Chondrocyte (in vitro differentiated cells): ENCODE data around the gene TAF1L. TPM values are rescaled to one million over a fixed set of nuclear protein-coding genes. Genes with fewer than 3 reads are reported as not detected.

Experiments
- DNase-seq: peaks from one replicate; pipeline ENCODE4 v3.0.0; 2021; ENCODE audit warnings: mixed read lengths, low spot score
- H3K27ac Mint-ChIP-seq: one replicate; pipeline ENCODE4 v1.8.0; 2021; ENCODE audit warnings: mild to moderate bottlenecking, moderate library complexity, mixed read lengths; ENCODE audit not compliant: unreplicated experiment
- H3K27me3 Mint-ChIP-seq: 2 replicates; pipeline ENCODE4 v1.8.0; 2021; ENCODE audit warnings: low read depth, mixed read lengths
- H3K36me3 Mint-ChIP-seq: 2 replicates; pipeline ENCODE4 v1.8.0; 2021; ENCODE audit warnings: low read depth, mixed read lengths
- H3K4me1 Mint-ChIP-seq: 2 replicates; pipeline ENCODE4 v1.8.0; 2021; ENCODE audit warnings: low read depth, mild to moderate bottlenecking, mixed read lengths
- H3K4me3 Mint-ChIP-seq: one replicate; pipeline ENCODE4 v1.8.0; 2021; ENCODE audit warnings: mild to moderate bottlenecking, moderate library complexity, mixed read lengths; ENCODE audit not compliant: unreplicated experiment
- H3K9me3 Mint-ChIP-seq: 2 replicates; pipeline ENCODE4 v1.8.0; 2021; ENCODE audit warnings: low read depth, mixed read lengths
- total RNA-seq: library from RNA; stranded (reverse); gene quantifications from 3 replicates; pipeline ENCODE4 v1.2.1, GENCODE V29; 2021
- TF ChIP-seq, protein P1 (sequence below): fragments of 200-600 bp; sonication (generic); IDR thresholded peaks from 2 replicates; pipeline ENCODE4 v1.5.0; 2021; ENCODE audit warnings: antibody characterized with exemption, mild to moderate bottlenecking, moderate library complexity

The TAF1L gene
- total RNA-seq, 1 donor from 2014 or later = 0.02 TPM

- H3K4me3 Mint-ChIP-seq = no peak overlapping the region
Measured at GRCh38 chr9:32631991-32632390, 3.5 kb downstream of the TAF1L start.

GRCh38 chr9:32627394-32627954, 8.0 kb downstream of the TAF1L start:
- H3K27me3 Mint-ChIP-seq = peaks cover 8% of the 10 kb centered on the region
- TF ChIP-seq, protein P1, sequence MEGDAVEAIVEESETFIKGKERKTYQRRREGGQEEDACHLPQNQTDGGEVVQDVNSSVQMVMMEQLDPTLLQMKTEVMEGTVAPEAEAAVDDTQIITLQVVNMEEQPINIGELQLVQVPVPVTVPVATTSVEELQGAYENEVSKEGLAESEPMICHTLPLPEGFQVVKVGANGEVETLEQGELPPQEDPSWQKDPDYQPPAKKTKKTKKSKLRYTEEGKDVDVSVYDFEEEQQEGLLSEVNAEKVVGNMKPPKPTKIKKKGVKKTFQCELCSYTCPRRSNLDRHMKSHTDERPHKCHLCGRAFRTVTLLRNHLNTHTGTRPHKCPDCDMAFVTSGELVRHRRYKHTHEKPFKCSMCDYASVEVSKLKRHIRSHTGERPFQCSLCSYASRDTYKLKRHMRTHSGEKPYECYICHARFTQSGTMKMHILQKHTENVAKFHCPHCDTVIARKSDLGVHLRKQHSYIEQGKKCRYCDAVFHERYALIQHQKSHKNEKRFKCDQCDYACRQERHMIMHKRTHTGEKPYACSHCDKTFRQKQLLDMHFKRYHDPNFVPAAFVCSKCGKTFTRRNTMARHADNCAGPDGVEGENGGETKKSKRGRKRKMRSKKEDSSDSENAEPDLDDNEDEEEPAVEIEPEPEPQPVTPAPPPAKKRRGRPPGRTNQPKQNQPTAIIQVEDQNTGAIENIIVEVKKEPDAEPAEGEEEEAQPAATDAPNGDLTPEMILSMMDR = no peak
- no peak overlapping the region for H3K4me3 Mint-ChIP-seq
- H3K27ac Mint-ChIP-seq = no peak overlapping the region
- no peaks in the 10 kb centered on the region for H3K4me1 Mint-ChIP-seq
- no peaks in the 10 kb centered on the region for H3K9me3 Mint-ChIP-seq
- DNase-seq = no peak
- no peaks in the 10 kb centered on the region for H3K36me3 Mint-ChIP-seq

More at GRCh38 chr9:32631991-32632390, 3.5 kb downstream of the TAF1L start:
- Mint-ChIP-seq H3K27ac (no peak overlapping the region), H3K4me1 (no peaks in the 10 kb centered on the region), H3K9me3 (peaks cover 9% of the 10 kb centered on the region), H3K36me3 (no peaks in the 10 kb centered on the region), H3K27me3 (peaks cover 6% of the 10 kb centered on the region)
- no peak for DNase-seq
- TF ChIP-seq, protein P1 = no peak

DNA sequence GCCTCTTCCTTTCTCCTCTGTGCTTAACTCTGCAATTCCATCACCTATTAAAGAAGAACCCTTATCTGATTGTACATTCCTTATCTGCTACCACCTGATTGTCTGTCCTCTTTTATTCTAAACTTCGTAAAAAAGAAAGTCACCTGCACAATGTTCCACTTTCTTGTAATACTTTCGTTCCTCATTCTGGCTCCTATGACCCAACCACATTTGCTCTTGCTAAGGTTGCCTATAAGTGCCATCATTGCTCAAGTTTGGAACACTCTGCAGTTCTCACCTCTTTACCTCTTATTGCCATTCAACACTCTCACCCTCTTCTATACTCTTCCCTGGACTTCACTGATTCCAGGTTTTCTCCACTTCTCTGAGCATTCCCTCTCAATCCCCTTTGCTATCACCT, 10.1 kb downstream of the TAF1L start:
- TF ChIP-seq, protein P1 = no peak
- Mint-ChIP-seq H3K27me3 (peaks cover 15% of the 10 kb centered on the region), H3K36me3 (no peaks in the 10 kb centered on the region), H3K27ac (no peak overlapping the region), H3K4me1 (no peaks in the 10 kb centered on the region), H3K9me3 (no peaks in the 10 kb centered on the region), H3K4me3 (no peak overlapping the region)
- no peak for DNase-seq

DNA sequence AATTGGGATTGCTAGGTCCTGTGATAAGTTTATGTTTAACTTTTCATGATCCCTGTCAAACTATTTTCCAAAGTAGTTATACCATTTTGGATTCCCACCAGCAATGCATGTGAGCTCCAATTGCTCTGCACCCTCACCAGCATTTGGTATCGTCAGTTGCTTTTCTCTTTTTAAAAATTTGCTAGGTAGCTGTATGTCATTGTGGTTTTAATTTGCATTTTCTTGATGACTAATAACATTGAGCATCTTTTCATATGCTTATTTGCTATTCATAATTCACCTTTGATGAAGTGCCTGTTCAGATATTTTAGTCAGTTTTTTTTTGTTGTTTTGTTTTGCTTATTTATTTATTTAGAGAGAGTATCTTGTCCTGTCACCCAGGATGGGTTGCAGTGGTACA, 12.5 kb downstream of the TAF1L start:
- H3K4me1 Mint-ChIP-seq = no peaks in the 10 kb centered on the region
- no peaks in the 10 kb centered on the region for H3K36me3 Mint-ChIP-seq
- H3K4me3 Mint-ChIP-seq = no peak overlapping the region
- H3K27me3 Mint-ChIP-seq = peaks cover 17% of the 10 kb centered on the region
- no peak overlapping the region for H3K27ac Mint-ChIP-seq
- H3K9me3 Mint-ChIP-seq = no peaks in the 10 kb centered on the region
- DNase-seq = no peak
- TF ChIP-seq, protein P1 = no peak

DNA sequence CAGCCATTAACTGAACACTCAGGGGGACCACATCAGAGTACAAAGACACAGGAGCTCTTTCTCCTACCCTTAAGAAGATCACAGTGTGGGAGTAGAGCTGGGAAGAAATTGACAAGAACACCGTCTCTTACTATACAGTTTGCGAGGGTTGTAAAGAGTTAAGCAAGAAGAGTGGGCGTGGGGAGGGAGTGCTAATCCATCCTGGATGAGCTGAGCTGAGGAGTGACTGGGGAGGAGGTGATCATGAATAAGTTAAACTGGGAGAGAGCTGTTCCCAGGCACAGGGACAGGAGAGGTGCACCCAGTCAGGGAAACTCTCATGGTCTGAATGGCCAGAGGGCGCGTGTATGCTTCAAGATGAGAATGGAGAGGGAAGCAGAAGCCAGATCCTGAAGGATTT, 17.2 kb downstream of the TAF1L start:
- H3K4me3 Mint-ChIP-seq = no peak overlapping the region
- H3K36me3 Mint-ChIP-seq = no peaks in the 10 kb centered on the region
- H3K27me3 Mint-ChIP-seq = peaks cover 32% of the 10 kb centered on the region
- H3K4me1 Mint-ChIP-seq = no peaks in the 10 kb centered on the region
- H3K27ac Mint-ChIP-seq = no peak overlapping the region
- no peaks in the 10 kb centered on the region for H3K9me3 Mint-ChIP-seq
- TF ChIP-seq, protein P1 = no peak
- no peak for DNase-seq
